Smooth muscle cell (in vitro differentiated cells): ENCODE data around the gene CD22. TPM values are rescaled to one million over a fixed set of nuclear protein-coding genes. Genes with fewer than 3 reads are reported as not detected.

Source experiments
- DNase-seq: peaks from one replicate; lab custom pipeline; 2025; ENCODE audit not compliant: unreplicated experiment; lab: John Stamatoyannopoulos, UW
- H2AFZ ChIP-seq: fragments of 200-600 bp; sonication (generic); 2 replicates; pipeline ENCODE4 v1.6.0; 2016; ENCODE audit warnings: antibody characterized with exemption, low read depth, mild to moderate bottlenecking
- H3F3A ChIP-seq: fragments of 200-600 bp; sonication (generic); 2 replicates; pipeline ENCODE4 v1.6.0; 2017; ENCODE audit warnings: antibody characterized with exemption, low read depth
- H3K27ac ChIP-seq: fragments of 200-600 bp; sonication (generic); 2 replicates; pipeline ENCODE4 v1.5.1; 2016; ENCODE audit warnings: low read depth, mild to moderate bottlenecking
- H3K27me3 ChIP-seq: fragments of 200-600 bp; sonication (generic); 2 replicates; pipeline ENCODE4 v1.6.1; 2016; ENCODE audit warnings: low read depth, mild to moderate bottlenecking
- H3K36me3 ChIP-seq: fragments of 200-600 bp; sonication (generic); 2 replicates; pipeline ENCODE4 v1.5.1; 2016; ENCODE audit warnings: low read depth
- H3K4me1 ChIP-seq: fragments of 200-600 bp; sonication (generic); 2 replicates; pipeline ENCODE4 v1.5.1; 2016; ENCODE audit warnings: low read depth
- H3K4me2 ChIP-seq: fragments of 200-600 bp; sonication (generic); 2 replicates; pipeline ENCODE4 v1.6.0; 2016; ENCODE audit warnings: mild to moderate bottlenecking
- H3K4me3 ChIP-seq: fragments of 200-600 bp; sonication (generic); 2 replicates; pipeline ENCODE4 v1.5.1; 2016; ENCODE audit warnings: mild to moderate bottlenecking
- H3K79me2 ChIP-seq: fragments of 200-600 bp; sonication (generic); 2 replicates; pipeline ENCODE4 v1.6.0; 2016; ENCODE audit warnings: low read depth, mild to moderate bottlenecking
- H3K9ac ChIP-seq: fragments of 200-600 bp; sonication (generic); 2 replicates; pipeline ENCODE4 v1.6.0; 2016; ENCODE audit warnings: low read depth
- H3K9me3 ChIP-seq: fragments of 200-600 bp; sonication (generic); replicated peaks from 2 replicates; pipeline ENCODE4 v1.5.1; 2016; ENCODE audit warnings: low read depth
- H4K20me1 ChIP-seq: fragments of 200-600 bp; sonication (generic); 2 replicates; pipeline ENCODE4 v1.6.0; 2016; ENCODE audit warnings: low read depth
- CTCF ChIP-seq: fragments of 200-600 bp; sonication (generic); IDR thresholded peaks from 2 replicates; pipeline ENCODE4 v1.5.1; 2017; ENCODE audit warnings: borderline replicate concordance, mild to moderate bottlenecking, antibody characterized with exemption; ENCODE audit not compliant: insufficient read depth, poor library complexity, severe bottlenecking
- WGBS: methylation state at CpG from one replicate; pipeline ENCODE4 v1.1.7; 2016; ENCODE audit warnings: low lambda C conversion rate; 5-methylcytosine and 5-hydroxymethylcytosine counted together
- polyA plus RNA-seq: library from polyadenylated mRNA; unstranded; fragments of >200 nt; fragmentation: Nextera tagmentation; extraction: Ambion mirVana; gene quantifications from 2 replicates; pipeline ENCODE4 v1.2.1, GENCODE V29; 2016
- total RNA-seq: library from RNA; depleted of rRNA; stranded (reverse); fragments of >200 nt; gene quantifications from 2 replicates; pipeline ENCODE4 v1.2.3, GENCODE V29; 2014

CD22 gene
- total and polyA plus RNA-seq, 2 experiments from 2014 or later: not detected

- no peak overlapping the region for H3K27ac ChIP-seq
- H3K4me2 ChIP-seq: no peak overlapping the region
- no peak for TF ChIP-seq CTCF
- H3K9ac ChIP-seq: no peak overlapping the region
- no peaks in the 10 kb centered on the region for H3K79me2 ChIP-seq
- no peaks in the 10 kb centered on the region for H3K27me3 ChIP-seq
- no peaks in the 10 kb centered on the region for H3K4me1 ChIP-seq
- H3K36me3 ChIP-seq: no peaks in the 10 kb centered on the region
- no peaks in the 10 kb centered on the region for H3F3A ChIP-seq
- DNase-seq: no peak
- no peaks in the 10 kb centered on the region for H3K9me3 ChIP-seq
- no peak overlapping the region for H2AFZ ChIP-seq
- WGBS: 70% methylated on average over 7 of the region's 7 CpGs
- H4K20me1 ChIP-seq: no peaks in the 10 kb centered on the region
- no peak overlapping the region for H3K4me3 ChIP-seq
These were observed 35.6 kb upstream of the CD22 start for GRCh38 chr19:35293363-35293739.

DNA sequence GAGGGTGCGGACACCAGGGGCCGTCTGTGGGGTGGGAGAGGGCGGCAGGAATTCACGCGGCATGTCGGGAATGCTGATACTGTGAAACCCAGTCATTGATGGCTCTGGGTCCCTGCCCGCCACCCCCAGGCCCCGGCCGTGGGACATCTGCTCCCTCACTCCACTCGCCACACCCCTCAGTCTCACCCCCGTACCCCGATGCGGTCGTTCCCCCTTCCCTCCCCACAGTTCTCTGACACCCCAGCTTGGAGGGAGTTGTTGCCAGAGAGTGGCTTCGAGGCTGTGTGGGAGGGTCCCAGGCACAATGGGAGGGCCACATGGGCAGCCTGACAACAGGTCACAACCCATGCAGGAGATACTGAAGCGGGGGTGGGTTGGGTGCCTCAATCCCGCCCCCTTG is 35.2 kb upstream of the CD22 start:
- Histone ChIP-seq H2AFZ (no peak overlapping the region), H3K4me2 (no peak overlapping the region), H3K36me3 (no peaks in the 10 kb centered on the region), H3K4me3 (no peak overlapping the region), H3K79me2 (no peaks in the 10 kb centered on the region), H3F3A (no peaks in the 10 kb centered on the region), H3K9me3 (no peaks in the 10 kb centered on the region), H3K9ac (no peak overlapping the region), H3K4me1 (no peaks in the 10 kb centered on the region), H3K27me3 (no peaks in the 10 kb centered on the region), H4K20me1 (no peaks in the 10 kb centered on the region), H3K27ac (no peak overlapping the region)
- TF ChIP-seq CTCF: no peak
- no peak for DNase-seq
- WGBS: 58% methylated on average over 17 of the region's 17 CpGs

DNA sequence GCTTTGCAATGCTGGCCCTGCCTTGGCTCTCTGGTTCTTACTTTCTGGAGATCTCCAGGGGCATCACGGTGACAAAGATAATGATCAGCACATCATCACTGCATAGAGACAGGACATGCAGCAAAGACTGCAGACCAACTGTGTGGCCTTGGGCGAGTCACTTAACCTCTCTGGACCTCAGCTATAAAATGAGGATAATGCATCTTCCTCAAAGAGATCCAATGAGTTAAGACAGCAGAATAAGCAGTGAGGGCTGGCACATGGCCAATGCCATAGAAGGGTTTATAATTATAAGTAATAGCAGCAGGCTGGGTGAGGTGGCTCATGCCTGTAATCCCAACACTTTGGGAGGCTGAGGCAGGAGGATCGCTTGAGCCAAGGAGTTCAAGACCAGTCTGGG is 34.7 kb upstream of the CD22 start:
- H3K4me2 ChIP-seq: no peak overlapping the region
- 78% methylated on average over 3 of the region's 3 CpGs for WGBS

More for the DNA sequence above, 34.7 kb upstream of the CD22 start:
- Histone ChIP-seq H3K79me2 (no peaks in the 10 kb centered on the region), H4K20me1 (no peaks in the 10 kb centered on the region), H3K9me3 (no peaks in the 10 kb centered on the region), H3K36me3 (no peaks in the 10 kb centered on the region), H2AFZ (no peak overlapping the region), H3F3A (no peaks in the 10 kb centered on the region), H3K27me3 (no peaks in the 10 kb centered on the region), H3K27ac (no peak overlapping the region), H3K4me3 (no peak overlapping the region), H3K9ac (no peak overlapping the region), H3K4me1 (no peaks in the 10 kb centered on the region)
- DNase-seq: no peak
- TF ChIP-seq CTCF: no peak
